ENCODE results near the gene MAIP1. TPM values are rescaled to one million over a fixed set of nuclear protein-coding genes. Genes with fewer than 3 reads are reported as not detected.

The MAIP1 gene, protein sequence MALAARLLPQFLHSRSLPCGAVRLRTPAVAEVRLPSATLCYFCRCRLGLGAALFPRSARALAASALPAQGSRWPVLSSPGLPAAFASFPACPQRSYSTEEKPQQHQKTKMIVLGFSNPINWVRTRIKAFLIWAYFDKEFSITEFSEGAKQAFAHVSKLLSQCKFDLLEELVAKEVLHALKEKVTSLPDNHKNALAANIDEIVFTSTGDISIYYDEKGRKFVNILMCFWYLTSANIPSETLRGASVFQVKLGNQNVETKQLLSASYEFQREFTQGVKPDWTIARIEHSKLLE
- total RNA-seq (2022; extraction: Qiagen RNA extraction; ENCODE audit: low read depth), result 34.6 to 39.0 TPM (median 37.9 TPM) in 5 replicates

GRCh38 chr2:199955339-199956061, at the start of gene MAIP1, which contains the start of gene TYW5:
TSS of gene MAIP1 (plus strand) at chr2:199955582. CDS start at chr2:199955799, 217 bp downstream.
TSS of gene TYW5 (minus strand) at chr2:199955491. CDS start at chr2:199955470, 21 bp downstream.

GRCh38 chr2:199911052-199911876, 44.1 kb upstream of the MAIP1 start, which contains the start of gene C2orf69:
TSS of gene C2orf69 (plus strand) at chr2:199911293. CDS start at chr2:199911439, 146 bp downstream.

Other genes with a start within 250 kb of the MAIP1 start
- gene FTCDNL1, start 104.4 kb upstream of the MAIP1 start, total RNA-seq (2022; extraction: Qiagen RNA extraction; ENCODE audit: low read depth), result 2.6 to 3.6 TPM (median 3.1 TPM) in 5 replicates
- 3.0 to 10.0 TPM (median 8.0 TPM) in 5 replicates for gene C2orf69, start 44.3 kb upstream of the MAIP1 start, total RNA-seq (2022; extraction: Qiagen RNA extraction; ENCODE audit: low read depth)
- gene TYW5, start 91 bp upstream of the MAIP1 start, total RNA-seq (2022; extraction: Qiagen RNA extraction; ENCODE audit: low read depth), result 5.6 to 10.8 TPM (median 7.6 TPM) in 5 replicates